ENCODE measurements around the gene ORMDL2.
"Not testable (repeated sequence)": the region's sequence is repeated elsewhere in the genome, so short reads cannot be mapped to it uniquely, and the experiment has no call there.

DNA sequence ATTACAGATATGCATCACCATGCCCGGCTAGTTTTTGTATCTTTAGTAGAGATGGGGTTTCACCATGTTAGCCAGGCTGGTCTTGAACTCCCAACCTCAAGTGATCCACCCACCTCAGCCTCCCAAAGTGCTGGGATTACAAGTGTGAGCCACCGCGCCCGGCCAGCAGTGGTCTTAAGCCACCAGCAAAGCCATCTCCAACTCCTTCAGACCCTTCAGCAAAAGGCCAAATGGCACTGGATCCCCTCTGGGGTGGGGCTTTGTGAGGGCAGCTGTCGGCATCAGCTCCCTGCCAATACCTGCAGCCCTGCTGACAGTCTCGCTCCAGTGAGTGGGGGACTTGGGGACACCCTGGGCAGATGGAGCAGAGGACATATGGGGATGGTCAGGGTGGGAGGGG, 16.6 kb downstream of the ORMDL2 start:
- TF ChIP-seq, protein P1, sequence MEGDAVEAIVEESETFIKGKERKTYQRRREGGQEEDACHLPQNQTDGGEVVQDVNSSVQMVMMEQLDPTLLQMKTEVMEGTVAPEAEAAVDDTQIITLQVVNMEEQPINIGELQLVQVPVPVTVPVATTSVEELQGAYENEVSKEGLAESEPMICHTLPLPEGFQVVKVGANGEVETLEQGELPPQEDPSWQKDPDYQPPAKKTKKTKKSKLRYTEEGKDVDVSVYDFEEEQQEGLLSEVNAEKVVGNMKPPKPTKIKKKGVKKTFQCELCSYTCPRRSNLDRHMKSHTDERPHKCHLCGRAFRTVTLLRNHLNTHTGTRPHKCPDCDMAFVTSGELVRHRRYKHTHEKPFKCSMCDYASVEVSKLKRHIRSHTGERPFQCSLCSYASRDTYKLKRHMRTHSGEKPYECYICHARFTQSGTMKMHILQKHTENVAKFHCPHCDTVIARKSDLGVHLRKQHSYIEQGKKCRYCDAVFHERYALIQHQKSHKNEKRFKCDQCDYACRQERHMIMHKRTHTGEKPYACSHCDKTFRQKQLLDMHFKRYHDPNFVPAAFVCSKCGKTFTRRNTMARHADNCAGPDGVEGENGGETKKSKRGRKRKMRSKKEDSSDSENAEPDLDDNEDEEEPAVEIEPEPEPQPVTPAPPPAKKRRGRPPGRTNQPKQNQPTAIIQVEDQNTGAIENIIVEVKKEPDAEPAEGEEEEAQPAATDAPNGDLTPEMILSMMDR (IDR thresholded peaks at IDR 0.05), result not testable (repeated sequence)
- TF ChIP-seq ZFX (IDR thresholded peaks at IDR 0.05; ENCODE audit: borderline replicate concordance), result not testable (repeated sequence)
